Measurements from ENCODE around the gene FAM83D. TPM values are rescaled to one million over a fixed set of nuclear protein-coding genes. Genes with fewer than 3 reads are reported as not detected.

FAM83D gene
- 4.6 TPM in 2 replicates for total RNA-seq
- long read RNA-seq, transcript FAM83D-201 (4 exons, 2,475 nt), result major isoform, 5 of 8 reads
- long read RNA-seq, partial matches to known transcripts, result 2 of 8 reads
- long read RNA-seq, other reads (novel, unspliced or antisense), result 1 of 8 reads

GRCh38 chr20:38926142-38926933 lies at the start of gene FAM83D:
Gene FAM83D, plus strand, starts transcription at chr20:38926417. Its CDS starts 26 bp downstream, at chr20:38926443.
- H3K4me3 Mint-ChIP-seq (ENCODE audit: unreplicated experiment), result peak within 1 kb of the TSS; percentile 82
- H3K9me3 Mint-ChIP-seq (ENCODE audit: unreplicated experiment), result no peaks in the 10 kb centered on the region
- H3K27me3 Mint-ChIP-seq (ENCODE audit: unreplicated experiment), result peaks cover 11% of the 10 kb centered on the region
- peak; percentile 98 for DNase-seq (ENCODE audit: extremely low spot score, unreplicated experiment)
- TF ChIP-seq CTCF (IDR thresholded peaks at IDR 0.05), result no peak
- peak within 1 kb of the TSS; percentile 41 for H3K27ac Mint-ChIP-seq (ENCODE audit: unreplicated experiment)
- H3K4me1 Mint-ChIP-seq (ENCODE audit: unreplicated experiment), result peaks cover 22% of the 10 kb centered on the region
- no peaks in the 10 kb centered on the region for H3K36me3 Mint-ChIP-seq (ENCODE audit: unreplicated experiment)

GRCh38 chr20:38877483-38877882 lies 48.7 kb upstream of the FAM83D start:
- Mint-ChIP-seq H3K4me1 (ENCODE audit: unreplicated experiment) (no peaks in the 10 kb centered on the region), H3K27ac (ENCODE audit: unreplicated experiment) (no peak overlapping the region), H3K4me3 (ENCODE audit: unreplicated experiment) (no peak overlapping the region), H3K9me3 (ENCODE audit: unreplicated experiment) (no peaks in the 10 kb centered on the region), H3K36me3 (ENCODE audit: unreplicated experiment) (no peaks in the 10 kb centered on the region), H3K27me3 (ENCODE audit: unreplicated experiment) (peaks cover 51% of the 10 kb centered on the region)
- DNase-seq (ENCODE audit: extremely low spot score, unreplicated experiment), result no peak
- TF ChIP-seq CTCF (IDR thresholded peaks at IDR 0.05), result no peak

GRCh38 chr20:38878866-38879265 lies 47.4 kb upstream of the FAM83D start:
- TF ChIP-seq CTCF (IDR thresholded peaks at IDR 0.05), result no peak
- no peak overlapping the region for H3K4me3 Mint-ChIP-seq (ENCODE audit: unreplicated experiment)
- no peaks in the 10 kb centered on the region for H3K9me3 Mint-ChIP-seq (ENCODE audit: unreplicated experiment)
- H3K4me1 Mint-ChIP-seq (ENCODE audit: unreplicated experiment), result no peaks in the 10 kb centered on the region
- peaks cover 49% of the 10 kb centered on the region for H3K27me3 Mint-ChIP-seq (ENCODE audit: unreplicated experiment)
- H3K27ac Mint-ChIP-seq (ENCODE audit: unreplicated experiment), result no peak overlapping the region
- no peak for DNase-seq (ENCODE audit: extremely low spot score, unreplicated experiment)
- H3K36me3 Mint-ChIP-seq (ENCODE audit: unreplicated experiment), result no peaks in the 10 kb centered on the region

GRCh38 chr20:38880952-38881735 lies 45.1 kb upstream of the FAM83D start:
- no peaks in the 10 kb centered on the region for H3K4me1 Mint-ChIP-seq (ENCODE audit: unreplicated experiment)
- no peak overlapping the region for H3K4me3 Mint-ChIP-seq (ENCODE audit: unreplicated experiment)
- no peak for TF ChIP-seq CTCF (IDR thresholded peaks at IDR 0.05)
- H3K9me3 Mint-ChIP-seq (ENCODE audit: unreplicated experiment), result no peaks in the 10 kb centered on the region
- DNase-seq (ENCODE audit: extremely low spot score, unreplicated experiment), result no peak
- H3K36me3 Mint-ChIP-seq (ENCODE audit: unreplicated experiment), result no peaks in the 10 kb centered on the region
- H3K27ac Mint-ChIP-seq (ENCODE audit: unreplicated experiment), result no peak overlapping the region
- H3K27me3 Mint-ChIP-seq (ENCODE audit: unreplicated experiment), result peaks cover 33% of the 10 kb centered on the region

Data from osteocyte (in vitro differentiated cells).